HL-60 (cell line): ENCODE results near the gene NRXN3.

ENCODE experiments used
- CTCF ChIP-seq: IDR thresholded peaks from one replicate; pipeline ENCODE4 v1.5.1; 2011; ENCODE audit warnings: low read length, control low read depth, inconsistent platforms; ENCODE audit not compliant: insufficient read depth
- POLR2AphosphoS5 ChIP-seq: IDR thresholded peaks from 2 replicates; pipeline ENCODE4 v1.6.1; 2012; ENCODE audit warnings: low read depth

GRCh38 chr14:78978896-78979295 is 808.7 kb downstream of the NRXN3 start:
- TF ChIP-seq CTCF: no peak
- TF ChIP-seq POLR2AphosphoS5: no peak
